ENCODE measurements around the gene ENOX1. TPM values are rescaled to one million over a fixed set of nuclear protein-coding genes. Genes with fewer than 3 reads are reported as not detected.

Gene ENOX1
- total RNA-seq, 1 donor from 2014 or later = 3.0 TPM

DNA sequence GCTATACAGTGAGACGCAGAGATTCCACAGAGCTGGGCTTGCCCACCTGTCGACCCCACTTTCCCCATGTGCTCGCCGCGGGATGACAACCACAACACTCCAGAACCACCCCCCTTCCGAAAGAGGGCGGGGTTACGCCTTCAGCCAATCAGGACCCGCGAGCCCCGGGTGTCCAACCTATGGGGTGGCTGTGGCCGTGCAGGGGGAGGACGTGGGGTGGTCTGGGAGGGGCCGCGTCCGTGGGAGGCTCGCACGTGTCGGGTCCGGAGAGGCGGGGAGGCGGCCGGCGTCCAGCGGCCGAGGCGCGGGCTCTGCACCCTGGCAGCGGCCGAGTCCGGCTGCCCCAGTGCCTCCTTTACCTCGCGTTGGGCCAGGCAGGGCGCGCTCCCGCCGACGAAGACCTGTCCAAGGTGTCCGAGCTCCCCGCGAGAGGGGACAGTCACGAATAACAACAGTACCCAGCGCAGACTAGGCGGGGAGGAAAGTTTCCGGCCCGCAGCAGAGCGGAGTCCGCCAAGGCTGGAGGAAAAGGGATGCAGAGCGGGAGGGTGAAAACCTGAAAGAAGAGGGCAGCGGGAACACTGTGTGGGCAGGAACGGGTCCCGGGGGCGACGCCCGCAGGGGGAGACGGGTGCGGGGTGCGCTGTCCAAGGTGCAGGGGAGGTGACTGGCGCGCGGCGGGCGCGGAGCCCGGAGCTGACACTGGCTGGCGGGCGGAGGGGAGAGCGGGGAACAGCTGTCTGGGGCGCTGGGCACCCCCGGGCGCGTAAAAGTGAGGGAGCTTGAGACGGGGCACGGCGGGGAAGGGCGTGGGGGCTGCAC lies 911 bp downstream of the ENOX1 start:
- H3K27me3 Mint-ChIP-seq (ENCODE audit: low read depth) = peaks cover 20% of the 10 kb centered on the region
- TF ChIP-seq, protein P1, sequence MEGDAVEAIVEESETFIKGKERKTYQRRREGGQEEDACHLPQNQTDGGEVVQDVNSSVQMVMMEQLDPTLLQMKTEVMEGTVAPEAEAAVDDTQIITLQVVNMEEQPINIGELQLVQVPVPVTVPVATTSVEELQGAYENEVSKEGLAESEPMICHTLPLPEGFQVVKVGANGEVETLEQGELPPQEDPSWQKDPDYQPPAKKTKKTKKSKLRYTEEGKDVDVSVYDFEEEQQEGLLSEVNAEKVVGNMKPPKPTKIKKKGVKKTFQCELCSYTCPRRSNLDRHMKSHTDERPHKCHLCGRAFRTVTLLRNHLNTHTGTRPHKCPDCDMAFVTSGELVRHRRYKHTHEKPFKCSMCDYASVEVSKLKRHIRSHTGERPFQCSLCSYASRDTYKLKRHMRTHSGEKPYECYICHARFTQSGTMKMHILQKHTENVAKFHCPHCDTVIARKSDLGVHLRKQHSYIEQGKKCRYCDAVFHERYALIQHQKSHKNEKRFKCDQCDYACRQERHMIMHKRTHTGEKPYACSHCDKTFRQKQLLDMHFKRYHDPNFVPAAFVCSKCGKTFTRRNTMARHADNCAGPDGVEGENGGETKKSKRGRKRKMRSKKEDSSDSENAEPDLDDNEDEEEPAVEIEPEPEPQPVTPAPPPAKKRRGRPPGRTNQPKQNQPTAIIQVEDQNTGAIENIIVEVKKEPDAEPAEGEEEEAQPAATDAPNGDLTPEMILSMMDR (IDR thresholded peaks at IDR 0.05; ENCODE audit: unreplicated experiment) = no peak
- H3K4me3 Mint-ChIP-seq = peak overlapping the region; percentile 83
- H3K27ac Mint-ChIP-seq = peak overlapping the region; percentile 58
- peak; percentile 54 to 70 for DNase-seq (ENCODE audit: low spot score in 2 of 2, unreplicated experiment in 2 of 2)
- H3K4me1 Mint-ChIP-seq = peaks cover 16% of the 10 kb centered on the region
- H3K36me3 Mint-ChIP-seq = no peaks in the 10 kb centered on the region
- H3K9me3 Mint-ChIP-seq = no peaks in the 10 kb centered on the region

DNA sequence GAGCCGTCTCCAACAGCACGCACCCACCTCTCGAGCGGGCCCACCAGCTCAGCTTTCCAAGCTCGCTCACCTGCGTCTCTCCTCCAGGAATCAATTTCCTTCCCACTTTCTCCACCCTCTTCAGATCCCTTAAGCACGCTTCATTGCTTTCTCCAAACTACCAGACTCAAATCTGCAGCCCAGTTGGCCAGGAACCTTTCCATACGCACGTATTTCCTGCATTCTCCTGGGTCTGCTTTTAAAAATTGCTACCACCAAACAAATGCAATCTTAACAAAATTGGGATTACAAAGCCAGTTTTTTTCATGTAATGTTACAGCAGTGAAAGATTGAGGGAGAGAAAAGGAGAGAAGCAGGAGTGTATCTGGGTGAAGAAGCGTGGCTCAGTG lies 1.5 kb downstream of the ENOX1 start:
- Mint-ChIP-seq H3K27ac (no peak overlapping the region), H3K4me1 (peaks cover 14% of the 10 kb centered on the region), H3K36me3 (no peaks in the 10 kb centered on the region), H3K27me3 (ENCODE audit: low read depth) (peaks cover 20% of the 10 kb centered on the region), H3K9me3 (no peaks in the 10 kb centered on the region), H3K4me3 (peak overlapping the region; percentile 83)
- no peak for DNase-seq (ENCODE audit: low spot score in 2 of 2, unreplicated experiment in 2 of 2)
- TF ChIP-seq, protein P1 (IDR thresholded peaks at IDR 0.05; ENCODE audit: unreplicated experiment) = no peak

DNA sequence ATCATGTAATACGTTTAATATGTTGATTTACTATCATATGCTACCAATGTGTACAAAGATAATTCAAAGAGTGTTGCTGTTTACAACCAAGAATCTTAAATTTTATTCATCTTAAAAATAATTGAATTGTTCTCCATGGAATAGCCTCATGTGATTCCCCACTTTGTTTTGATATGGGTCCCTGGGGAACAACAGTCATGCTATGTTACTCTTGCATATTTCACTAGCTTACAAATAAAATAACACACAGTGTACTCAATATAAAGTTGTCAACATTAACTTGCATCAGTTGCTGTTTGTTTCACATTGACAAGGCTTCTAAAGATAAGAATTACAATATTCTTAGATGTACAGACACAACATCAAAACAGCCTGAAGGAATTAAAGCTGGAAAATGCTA lies 2.3 kb downstream of the ENOX1 start:
- Mint-ChIP-seq H3K27ac (no peak overlapping the region), H3K27me3 (ENCODE audit: low read depth) (peaks cover 17% of the 10 kb centered on the region), H3K4me1 (peaks cover 14% of the 10 kb centered on the region), H3K36me3 (no peaks in the 10 kb centered on the region), H3K9me3 (no peaks in the 10 kb centered on the region), H3K4me3 (no peak overlapping the region)
- DNase-seq (ENCODE audit: low spot score in 2 of 2, unreplicated experiment in 2 of 2) = no peak
- TF ChIP-seq, protein P1 (IDR thresholded peaks at IDR 0.05; ENCODE audit: unreplicated experiment) = no peak

DNA sequence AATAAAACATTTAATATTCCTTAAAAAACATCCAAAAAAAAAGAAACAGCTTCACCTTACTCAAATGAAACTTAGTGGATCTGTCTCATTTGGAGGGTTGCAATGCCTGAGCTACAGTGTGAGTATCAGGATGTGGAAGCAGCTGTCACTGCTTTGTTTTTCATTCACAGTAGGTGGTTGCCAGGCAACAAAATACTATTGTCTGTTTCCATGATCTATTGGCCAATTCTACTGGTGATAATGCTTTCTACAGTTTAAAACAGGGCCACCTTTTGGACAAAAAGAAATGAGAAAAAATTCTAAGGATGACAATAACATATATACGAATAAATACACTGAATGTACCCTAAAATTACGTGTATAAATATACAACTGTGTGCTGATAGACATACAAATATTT lies 3.0 kb downstream of the ENOX1 start:
- Mint-ChIP-seq H3K27me3 (ENCODE audit: low read depth) (peaks cover 12% of the 10 kb centered on the region), H3K27ac (no peak overlapping the region), H3K4me3 (no peak overlapping the region), H3K36me3 (no peaks in the 10 kb centered on the region), H3K4me1 (peaks cover 14% of the 10 kb centered on the region), H3K9me3 (no peaks in the 10 kb centered on the region)
- DNase-seq (ENCODE audit: low spot score in 2 of 2, unreplicated experiment in 2 of 2) = no peak
- TF ChIP-seq, protein P1 (IDR thresholded peaks at IDR 0.05; ENCODE audit: unreplicated experiment) = no peak

DNA sequence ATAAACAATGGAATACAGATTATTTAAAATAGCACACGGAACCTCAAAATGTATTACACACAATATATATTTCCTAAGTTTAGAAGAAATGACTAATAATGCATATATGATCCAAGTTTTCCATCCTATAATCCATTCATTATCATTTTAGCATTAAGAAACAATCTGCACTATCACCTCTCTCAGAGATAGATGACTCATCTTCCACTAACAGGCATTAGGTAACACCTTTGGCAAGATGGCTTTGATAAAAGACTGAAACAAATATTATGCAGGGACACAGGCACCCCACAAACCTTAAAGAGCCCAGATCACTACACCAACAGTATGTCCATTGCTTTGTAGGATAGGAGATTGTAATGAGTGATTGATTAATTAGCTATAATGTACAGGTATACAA lies 4.1 kb downstream of the ENOX1 start:
- TF ChIP-seq, protein P1 (IDR thresholded peaks at IDR 0.05; ENCODE audit: unreplicated experiment) = no peak
- Mint-ChIP-seq H3K36me3 (no peaks in the 10 kb centered on the region), H3K9me3 (no peaks in the 10 kb centered on the region), H3K4me3 (no peak overlapping the region), H3K27me3 (ENCODE audit: low read depth) (peaks cover 6% of the 10 kb centered on the region), H3K4me1 (peaks cover 13% of the 10 kb centered on the region), H3K27ac (no peak overlapping the region)
- DNase-seq (ENCODE audit: low spot score in 2 of 2, unreplicated experiment in 2 of 2) = no peak

Measured in mesothelial cell of epicardium (in vitro differentiated cells).